HEK293 (cell line): ENCODE results near the gene LYVE1.

Source experiments
- CTCF ChIA-PET: fragments of 350-600 bp; formaldehyde crosslinking; extraction: SDS; loops from one replicate; lab custom pipeline; 2021; ENCODE audit warnings: antibody characterized with exemption; lab: Yijun Ruan, JAX
- POLR2A ChIA-PET: fragments of 300-600 bp; formaldehyde crosslinking; extraction: SDS; loops from one replicate; lab custom pipeline; 2020; ENCODE audit warnings: antibody characterized with exemption, inconsistent platforms; lab: Yijun Ruan, JAX
- H3K27ac ChIP-seq: fragments of 200-500 bp; sonication (Bioruptor generic); 2 replicates; pipeline ENCODE4 v1.5.1; 2014; ENCODE audit warnings: low read depth, low read length, control low read depth, inconsistent platforms; ENCODE audit errors: extremely low read depth
- H3K36me3 ChIP-seq, 2 experiments: fragments of 200-500 bp in 1 of 2; sonication (Bioruptor generic) in 1 of 2; 1 replicate in 1 of 2; 2 replicates in 1 of 2; pipeline ENCODE4 v1.5.1; 2014 to 2017; ENCODE audit warnings: inconsistent platforms in 2 of 2, low read length in 2 of 2; ENCODE audit not compliant: control insufficient read depth in 2 of 2, insufficient read depth in 1 of 2
- H3K4me1 ChIP-seq: fragments of 200-500 bp; sonication (Bioruptor generic); 2 replicates; pipeline ENCODE4 v1.5.1; 2014; ENCODE audit warnings: mild to moderate bottlenecking, low read length, inconsistent platforms; ENCODE audit not compliant: control insufficient read depth, insufficient read depth
- H3K4me3 ChIP-seq: 2 replicates; pipeline ENCODE4 v1.5.1; 2011; ENCODE audit warnings: low read depth, mild to moderate bottlenecking, control low read depth, low read length, moderate library complexity
- H3K9me3 ChIP-seq: fragments of 200-500 bp; sonication (Bioruptor generic); 2 replicates; pipeline ENCODE4 v1.5.1; 2014; ENCODE audit warnings: low read depth, low read length, inconsistent platforms; ENCODE audit not compliant: control insufficient read depth, insufficient read depth
- GFI1B ChIP-seq: fragments of 450-650 bp; formaldehyde crosslinking; IDR thresholded peaks from 2 replicates; pipeline ENCODE4 v1.5.1; 2016; ENCODE audit warnings: missing biosample characterization, missing genetic modification characterization
- GLI4 ChIP-seq: fragments of 450-650 bp; formaldehyde crosslinking; IDR thresholded peaks from 2 replicates; pipeline ENCODE4 v1.5.1; 2016; ENCODE audit warnings: missing biosample characterization, missing genetic modification characterization
- SP2 ChIP-seq: fragments of 450-650 bp; formaldehyde crosslinking; IDR thresholded peaks from 2 replicates; pipeline ENCODE4 v1.5.1; 2016; ENCODE audit warnings: missing biosample characterization, missing genetic modification characterization
- ZBTB1 ChIP-seq: fragments of 450-650 bp; formaldehyde crosslinking; IDR thresholded peaks from 2 replicates; pipeline ENCODE4 v1.5.1; 2016; ENCODE audit warnings: missing biosample characterization, missing genetic modification characterization
- ZEB2 ChIP-seq: fragments of 450-650 bp; formaldehyde crosslinking; IDR thresholded peaks from 2 replicates; pipeline ENCODE4 v1.5.1; 2016; ENCODE audit warnings: missing biosample characterization, missing genetic modification characterization
- ZNF2 ChIP-seq: fragments of 450-650 bp; formaldehyde crosslinking; IDR thresholded peaks from 2 replicates; pipeline ENCODE4 v1.5.1; 2016; ENCODE audit warnings: missing biosample characterization, missing genetic modification characterization
- ZNF274 ChIP-seq, 2 experiments: fragments of 200-500 bp in 1 of 2; fragments of 450-650 bp in 1 of 2; sonication (Bioruptor generic) in 1 of 2; formaldehyde crosslinking in 1 of 2; IDR thresholded peaks; 2 replicates each; pipeline versions ENCODE4 v1.5.1 to v1.6.1; 2014 to 2016; ENCODE audit warnings: borderline replicate concordance in 1 of 2, inconsistent platforms in 1 of 2, low read length in 1 of 2, missing biosample characterization in 1 of 2, missing genetic modification characterization in 1 of 2
- ZNF510 ChIP-seq: fragments of 450-650 bp; formaldehyde crosslinking; IDR thresholded peaks from 2 replicates; pipeline ENCODE4 v1.5.1; 2018; ENCODE audit warnings: mild to moderate bottlenecking, missing genetic modification characterization, missing biosample characterization; ENCODE audit not compliant: insufficient replicate concordance
- ZNF521 ChIP-seq: fragments of 450-650 bp; formaldehyde crosslinking; IDR thresholded peaks from 2 replicates; pipeline ENCODE4 v1.5.1; 2017; ENCODE audit warnings: missing biosample characterization, mild to moderate bottlenecking, missing genetic modification characterization
- ZNF558 ChIP-seq: fragments of 450-650 bp; formaldehyde crosslinking; IDR thresholded peaks from 2 replicates; pipeline ENCODE4 v1.5.1; 2016; ENCODE audit warnings: missing biosample characterization, missing genetic modification characterization
- ZNF585B ChIP-seq: fragments of 450-650 bp; formaldehyde crosslinking; IDR thresholded peaks from 2 replicates; pipeline ENCODE4 v1.5.1; 2016; ENCODE audit warnings: missing biosample characterization, missing genetic modification characterization
- ZNF624 ChIP-seq: fragments of 450-650 bp; formaldehyde crosslinking; IDR thresholded peaks from 2 replicates; pipeline ENCODE4 v1.5.1; 2017; ENCODE audit warnings: missing biosample characterization, missing genetic modification characterization
- ZNF791 ChIP-seq: fragments of 450-650 bp; formaldehyde crosslinking; IDR thresholded peaks from 2 replicates; pipeline ENCODE4 v1.5.1; 2016; ENCODE audit warnings: missing biosample characterization, missing genetic modification characterization
- TF ChIP-seq, protein P1 (sequence below): fragments of 450-650 bp; formaldehyde crosslinking; IDR thresholded peaks from 2 replicates; pipeline ENCODE4 v1.5.1; 2016; ENCODE audit warnings: missing biosample characterization, missing genetic modification characterization, borderline replicate concordance
- TF ChIP-seq, protein P2 (sequence below): fragments of 450-650 bp; formaldehyde crosslinking; IDR thresholded peaks from 2 replicates; pipeline ENCODE4; 2016; ENCODE audit warnings: missing biosample characterization, missing genetic modification characterization
- TF ChIP-seq, protein P3 (sequence below): fragments of 450-650 bp; formaldehyde crosslinking; IDR thresholded peaks from 2 replicates; pipeline ENCODE4 v1.5.1; 2016; ENCODE audit warnings: missing biosample characterization, missing genetic modification characterization
- TF ChIP-seq, protein P4 (sequence below): fragments of 450-650 bp; formaldehyde crosslinking; IDR thresholded peaks from 2 replicates; pipeline ENCODE4 v1.5.1; 2016; ENCODE audit warnings: missing biosample characterization, missing genetic modification characterization, borderline replicate concordance
- TF ChIP-seq, protein P5 (sequence below): fragments of 450-650 bp; formaldehyde crosslinking; IDR thresholded peaks from 2 replicates; pipeline ENCODE4 v1.5.1; 2016; ENCODE audit warnings: missing biosample characterization, missing genetic modification characterization
- TF ChIP-seq, protein P6 (sequence below): fragments of 450-650 bp; formaldehyde crosslinking; IDR thresholded peaks from 2 replicates; pipeline ENCODE4 v1.5.1; 2016; ENCODE audit warnings: missing biosample characterization, missing genetic modification characterization
- TF ChIP-seq, protein P7 (sequence below): fragments of 450-650 bp; IDR thresholded peaks from 2 replicates; pipeline ENCODE4 v1.5.1; 2018; ENCODE audit warnings: missing biosample characterization, mild to moderate bottlenecking, missing genetic modification characterization

LYVE1 gene

DNA sequence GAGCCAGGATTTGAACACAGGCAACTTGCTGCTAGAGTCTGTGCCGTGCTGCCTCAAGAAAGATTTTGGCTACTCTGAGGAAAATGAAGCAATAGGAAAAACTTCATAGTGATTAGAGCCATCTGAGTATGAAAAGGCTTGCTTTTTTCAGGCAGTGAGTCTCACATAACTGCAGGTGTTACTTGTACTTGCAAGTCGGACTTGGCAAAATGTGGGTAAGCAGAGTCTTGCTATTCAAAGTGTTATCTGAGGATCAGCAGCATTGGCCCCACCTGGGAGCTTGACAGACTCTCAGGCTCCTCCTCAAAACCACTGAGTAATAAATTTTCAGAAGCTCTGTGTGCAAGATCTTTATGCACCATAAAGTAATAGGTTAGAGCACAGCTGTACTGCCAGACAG lies 45.5 kb downstream of the LYVE1 start:
- H3K9me3 ChIP-seq = no peaks in the 10 kb centered on the region
- H3K36me3 ChIP-seq = peaks cover 0 to 68% of the 10 kb centered on the region in 2 experiments; a peak in 2 of 3 replicates
- no peak overlapping the region for H3K27ac ChIP-seq
- POLR2A ChIA-PET = no interaction called here
- TF ChIP-seq ZBTB1 (tag by site-specific recombination) = no peak
- TF ChIP-seq, protein P1, sequence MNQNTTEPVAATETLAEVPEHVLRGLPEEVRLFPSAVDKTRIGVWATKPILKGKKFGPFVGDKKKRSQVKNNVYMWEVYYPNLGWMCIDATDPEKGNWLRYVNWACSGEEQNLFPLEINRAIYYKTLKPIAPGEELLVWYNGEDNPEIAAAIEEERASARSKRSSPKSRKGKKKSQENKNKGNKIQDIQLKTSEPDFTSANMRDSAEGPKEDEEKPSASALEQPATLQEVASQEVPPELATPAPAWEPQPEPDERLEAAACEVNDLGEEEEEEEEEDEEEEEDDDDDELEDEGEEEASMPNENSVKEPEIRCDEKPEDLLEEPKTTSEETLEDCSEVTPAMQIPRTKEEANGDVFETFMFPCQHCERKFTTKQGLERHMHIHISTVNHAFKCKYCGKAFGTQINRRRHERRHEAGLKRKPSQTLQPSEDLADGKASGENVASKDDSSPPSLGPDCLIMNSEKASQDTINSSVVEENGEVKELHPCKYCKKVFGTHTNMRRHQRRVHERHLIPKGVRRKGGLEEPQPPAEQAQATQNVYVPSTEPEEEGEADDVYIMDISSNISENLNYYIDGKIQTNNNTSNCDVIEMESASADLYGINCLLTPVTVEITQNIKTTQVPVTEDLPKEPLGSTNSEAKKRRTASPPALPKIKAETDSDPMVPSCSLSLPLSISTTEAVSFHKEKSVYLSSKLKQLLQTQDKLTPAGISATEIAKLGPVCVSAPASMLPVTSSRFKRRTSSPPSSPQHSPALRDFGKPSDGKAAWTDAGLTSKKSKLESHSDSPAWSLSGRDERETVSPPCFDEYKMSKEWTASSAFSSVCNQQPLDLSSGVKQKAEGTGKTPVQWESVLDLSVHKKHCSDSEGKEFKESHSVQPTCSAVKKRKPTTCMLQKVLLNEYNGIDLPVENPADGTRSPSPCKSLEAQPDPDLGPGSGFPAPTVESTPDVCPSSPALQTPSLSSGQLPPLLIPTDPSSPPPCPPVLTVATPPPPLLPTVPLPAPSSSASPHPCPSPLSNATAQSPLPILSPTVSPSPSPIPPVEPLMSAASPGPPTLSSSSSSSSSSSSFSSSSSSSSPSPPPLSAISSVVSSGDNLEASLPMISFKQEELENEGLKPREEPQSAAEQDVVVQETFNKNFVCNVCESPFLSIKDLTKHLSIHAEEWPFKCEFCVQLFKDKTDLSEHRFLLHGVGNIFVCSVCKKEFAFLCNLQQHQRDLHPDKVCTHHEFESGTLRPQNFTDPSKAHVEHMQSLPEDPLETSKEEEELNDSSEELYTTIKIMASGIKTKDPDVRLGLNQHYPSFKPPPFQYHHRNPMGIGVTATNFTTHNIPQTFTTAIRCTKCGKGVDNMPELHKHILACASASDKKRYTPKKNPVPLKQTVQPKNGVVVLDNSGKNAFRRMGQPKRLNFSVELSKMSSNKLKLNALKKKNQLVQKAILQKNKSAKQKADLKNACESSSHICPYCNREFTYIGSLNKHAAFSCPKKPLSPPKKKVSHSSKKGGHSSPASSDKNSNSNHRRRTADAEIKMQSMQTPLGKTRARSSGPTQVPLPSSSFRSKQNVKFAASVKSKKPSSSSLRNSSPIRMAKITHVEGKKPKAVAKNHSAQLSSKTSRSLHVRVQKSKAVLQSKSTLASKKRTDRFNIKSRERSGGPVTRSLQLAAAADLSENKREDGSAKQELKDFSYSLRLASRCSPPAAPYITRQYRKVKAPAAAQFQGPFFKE (tag by site-specific recombination) = no peak
- TF ChIP-seq ZNF2 (tag by site-specific recombination) = no peak
- TF ChIP-seq, protein P2, sequence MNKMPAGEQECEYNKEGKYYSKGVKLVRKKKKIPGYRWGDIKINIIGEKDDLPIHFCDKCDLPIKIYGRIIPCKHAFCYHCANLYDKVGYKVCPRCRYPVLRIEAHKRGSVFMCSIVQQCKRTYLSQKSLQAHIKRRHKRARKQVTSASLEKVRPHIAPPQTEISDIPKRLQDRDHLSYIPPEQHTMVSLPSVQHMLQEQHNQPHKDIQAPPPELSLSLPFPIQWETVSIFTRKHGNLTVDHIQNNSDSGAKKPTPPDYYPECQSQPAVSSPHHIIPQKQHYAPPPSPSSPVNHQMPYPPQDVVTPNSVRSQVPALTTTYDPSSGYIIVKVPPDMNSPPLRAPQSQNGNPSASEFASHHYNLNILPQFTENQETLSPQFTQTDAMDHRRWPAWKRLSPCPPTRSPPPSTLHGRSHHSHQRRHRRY = no peak
- TF ChIP-seq, protein P3, sequence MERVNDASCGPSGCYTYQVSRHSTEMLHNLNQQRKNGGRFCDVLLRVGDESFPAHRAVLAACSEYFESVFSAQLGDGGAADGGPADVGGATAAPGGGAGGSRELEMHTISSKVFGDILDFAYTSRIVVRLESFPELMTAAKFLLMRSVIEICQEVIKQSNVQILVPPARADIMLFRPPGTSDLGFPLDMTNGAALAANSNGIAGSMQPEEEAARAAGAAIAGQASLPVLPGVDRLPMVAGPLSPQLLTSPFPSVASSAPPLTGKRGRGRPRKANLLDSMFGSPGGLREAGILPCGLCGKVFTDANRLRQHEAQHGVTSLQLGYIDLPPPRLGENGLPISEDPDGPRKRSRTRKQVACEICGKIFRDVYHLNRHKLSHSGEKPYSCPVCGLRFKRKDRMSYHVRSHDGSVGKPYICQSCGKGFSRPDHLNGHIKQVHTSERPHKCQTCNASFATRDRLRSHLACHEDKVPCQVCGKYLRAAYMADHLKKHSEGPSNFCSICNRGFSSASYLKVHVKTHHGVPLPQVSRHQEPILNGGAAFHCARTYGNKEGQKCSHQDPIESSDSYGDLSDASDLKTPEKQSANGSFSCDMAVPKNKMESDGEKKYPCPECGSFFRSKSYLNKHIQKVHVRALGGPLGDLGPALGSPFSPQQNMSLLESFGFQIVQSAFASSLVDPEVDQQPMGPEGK = no peak
- TF ChIP-seq, all 188 proteins: peak for 0
- CTCF ChIA-PET = no interaction called here
- H3K4me3 ChIP-seq = no peak overlapping the region
- no peaks in the 10 kb centered on the region for H3K4me1 ChIP-seq

DNA sequence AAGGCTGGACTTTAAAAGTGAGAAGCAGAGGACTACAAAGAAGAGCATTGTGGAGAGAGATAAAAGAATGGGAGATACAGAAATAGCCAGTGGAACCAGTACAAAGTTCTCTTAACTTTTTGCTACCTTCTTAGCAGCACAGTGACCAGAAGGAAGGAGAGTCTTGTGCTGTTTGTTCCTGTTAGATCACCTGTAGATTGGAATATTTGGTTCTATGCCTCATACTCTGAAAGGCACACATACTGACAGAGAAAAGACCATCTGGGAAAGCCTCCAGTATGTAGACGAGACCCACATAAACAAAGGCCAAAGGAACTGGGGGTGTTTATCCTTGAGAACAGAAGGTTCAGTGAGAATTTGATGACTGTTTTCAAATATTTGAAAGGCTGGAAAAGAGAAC lies 46.2 kb downstream of the LYVE1 start:
- POLR2A ChIA-PET = no interaction called here
- no peak overlapping the region for H3K4me3 ChIP-seq
- H3K36me3 ChIP-seq = peaks cover 0 to 63% of the 10 kb centered on the region in 2 experiments; a peak in 2 of 3 replicates
- no peaks in the 10 kb centered on the region for H3K9me3 ChIP-seq
- H3K27ac ChIP-seq = no peak overlapping the region
- no peaks in the 10 kb centered on the region for H3K4me1 ChIP-seq
- CTCF ChIA-PET = no interaction called here
- TF ChIP-seq, protein P4, sequence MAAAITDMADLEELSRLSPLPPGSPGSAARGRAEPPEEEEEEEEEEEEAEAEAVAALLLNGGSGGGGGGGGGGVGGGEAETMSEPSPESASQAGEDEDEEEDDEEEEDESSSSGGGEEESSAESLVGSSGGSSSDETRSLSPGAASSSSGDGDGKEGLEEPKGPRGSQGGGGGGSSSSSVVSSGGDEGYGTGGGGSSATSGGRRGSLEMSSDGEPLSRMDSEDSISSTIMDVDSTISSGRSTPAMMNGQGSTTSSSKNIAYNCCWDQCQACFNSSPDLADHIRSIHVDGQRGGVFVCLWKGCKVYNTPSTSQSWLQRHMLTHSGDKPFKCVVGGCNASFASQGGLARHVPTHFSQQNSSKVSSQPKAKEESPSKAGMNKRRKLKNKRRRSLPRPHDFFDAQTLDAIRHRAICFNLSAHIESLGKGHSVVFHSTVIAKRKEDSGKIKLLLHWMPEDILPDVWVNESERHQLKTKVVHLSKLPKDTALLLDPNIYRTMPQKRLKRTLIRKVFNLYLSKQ = no peak
- TF ChIP-seq ZNF510 (no peak), GFI1B (no peak), ZNF624 (tag by site-specific recombination) (no peak), ZNF274 (IDR thresholded peaks at IDR 0.05; ENCODE audit: low read length) (no peak), ZNF274 (tag by site-specific recombination; IDR thresholded peaks at IDR 0.05; ENCODE audit: borderline replicate concordance) (no peak), ZEB2 (no peak), ZNF791 (tag by site-specific recombination) (no peak), ZNF521 (tag by site-specific recombination) (no peak), ZNF585B (tag by site-specific recombination) (no peak), ZNF558 (tag by site-specific recombination) (no peak), GLI4 (tag by site-specific recombination) (no peak), SP2 (no peak)
- TF ChIP-seq, protein P5, sequence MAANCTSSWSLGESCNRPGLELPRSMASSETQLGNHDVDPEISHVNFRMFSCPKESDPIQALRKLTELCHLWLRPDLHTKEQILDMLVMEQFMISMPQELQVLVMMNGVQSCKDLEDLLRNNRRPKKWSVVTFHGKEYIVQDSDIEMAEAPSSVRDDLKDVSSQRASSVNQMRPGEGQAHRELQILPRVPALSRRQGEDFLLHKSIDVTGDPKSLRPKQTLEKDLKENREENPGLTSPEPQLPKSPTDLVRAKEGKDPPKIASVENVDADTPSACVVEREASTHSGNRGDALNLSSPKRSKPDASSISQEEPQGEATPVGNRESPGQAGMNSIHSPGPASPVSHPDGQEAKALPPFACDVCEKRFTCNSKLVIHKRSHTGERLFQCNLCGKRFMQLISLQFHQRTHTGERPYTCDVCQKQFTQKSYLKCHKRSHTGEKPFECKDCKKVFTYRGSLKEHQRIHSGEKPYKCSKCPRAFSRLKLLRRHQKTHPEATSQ (tag by site-specific recombination) = no peak
- TF ChIP-seq, protein P6, sequence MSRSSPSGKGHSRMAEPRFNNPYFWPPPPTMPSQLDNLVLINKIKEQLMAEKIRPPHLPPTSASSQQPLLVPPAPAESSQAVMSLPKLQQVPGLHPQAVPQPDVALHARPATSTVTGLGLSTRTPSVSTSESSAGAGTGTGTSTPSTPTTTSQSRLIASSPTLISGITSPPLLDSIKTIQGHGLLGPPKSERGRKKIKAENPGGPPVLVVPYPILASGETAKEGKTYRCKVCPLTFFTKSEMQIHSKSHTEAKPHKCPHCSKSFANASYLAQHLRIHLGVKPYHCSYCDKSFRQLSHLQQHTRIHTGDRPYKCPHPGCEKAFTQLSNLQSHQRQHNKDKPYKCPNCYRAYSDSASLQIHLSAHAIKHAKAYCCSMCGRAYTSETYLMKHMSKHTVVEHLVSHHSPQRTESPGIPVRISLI (tag by site-specific recombination) = no peak
- TF ChIP-seq, protein P7, sequence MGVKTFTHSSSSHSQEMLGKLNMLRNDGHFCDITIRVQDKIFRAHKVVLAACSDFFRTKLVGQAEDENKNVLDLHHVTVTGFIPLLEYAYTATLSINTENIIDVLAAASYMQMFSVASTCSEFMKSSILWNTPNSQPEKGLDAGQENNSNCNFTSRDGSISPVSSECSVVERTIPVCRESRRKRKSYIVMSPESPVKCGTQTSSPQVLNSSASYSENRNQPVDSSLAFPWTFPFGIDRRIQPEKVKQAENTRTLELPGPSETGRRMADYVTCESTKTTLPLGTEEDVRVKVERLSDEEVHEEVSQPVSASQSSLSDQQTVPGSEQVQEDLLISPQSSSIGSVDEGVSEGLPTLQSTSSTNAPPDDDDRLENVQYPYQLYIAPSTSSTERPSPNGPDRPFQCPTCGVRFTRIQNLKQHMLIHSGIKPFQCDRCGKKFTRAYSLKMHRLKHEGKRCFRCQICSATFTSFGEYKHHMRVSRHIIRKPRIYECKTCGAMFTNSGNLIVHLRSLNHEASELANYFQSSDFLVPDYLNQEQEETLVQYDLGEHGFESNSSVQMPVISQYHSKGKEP (tag by site-specific recombination) = no peak
